HTR-8/SVneo (cell line): ENCODE results near the gene BRK1.
"Not testable (repeated sequence)": the region's sequence is repeated elsewhere in the genome, so short reads cannot be mapped to it uniquely, and the experiment has no call there.

ENCODE experiments used
- DNase-seq: peaks from one replicate; pipeline ENCODE4 v3.0.0; 2011; ENCODE audit warnings: low spot score, mixed read lengths; ENCODE audit not compliant: insufficient read length
- FAIRE-seq: peaks from 2 replicates; lab custom pipeline; 2011; peaks lifted over from hg19 to GRCh38; lab: Jason Lieb, UNC

Gene BRK1

GRCh38 chr3:10140996-10141546, 25.6 kb downstream of the BRK1 start:
- FAIRE-seq (no peak), DNase-seq (no peak)

DNA sequence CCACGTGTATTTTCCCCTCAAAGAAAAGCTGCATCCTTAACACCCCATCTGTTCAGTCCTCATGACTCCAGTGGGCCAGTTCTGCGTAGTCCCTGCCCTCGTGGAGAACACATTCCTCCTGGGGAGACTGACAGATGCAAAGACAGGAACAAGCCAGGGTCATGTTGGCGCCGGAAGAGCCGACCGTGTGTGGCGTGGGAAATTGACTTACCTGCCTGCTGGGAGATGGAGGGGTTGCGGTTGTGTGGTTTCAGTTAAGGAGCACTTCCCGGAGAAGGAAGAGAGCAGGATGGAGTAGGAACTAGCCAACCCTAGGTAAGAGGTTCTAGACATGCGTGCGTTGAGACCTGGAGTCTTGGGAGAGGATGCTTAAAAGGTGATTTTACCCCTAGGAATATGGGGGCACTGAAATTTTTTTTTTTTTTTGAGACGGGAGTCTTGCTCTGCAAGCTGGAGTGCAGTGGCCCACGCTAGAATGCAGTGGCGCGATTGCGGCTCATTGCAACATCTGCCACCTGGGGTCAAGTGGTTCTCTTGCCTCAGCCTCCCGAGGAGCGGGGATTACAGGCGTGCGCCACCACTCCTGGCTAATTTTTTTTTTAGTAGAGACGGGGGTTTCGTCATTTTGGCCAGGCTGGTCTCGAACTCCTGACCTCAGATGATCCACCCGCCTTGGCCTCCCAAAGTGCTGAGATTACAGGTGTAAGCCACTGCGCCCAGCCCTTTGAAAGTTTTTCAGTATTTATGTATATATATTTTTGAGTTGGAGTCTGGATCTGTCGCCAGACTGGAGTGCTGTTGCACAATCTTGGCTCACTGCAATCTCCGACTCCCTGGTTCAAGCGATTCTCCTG, 27.5 kb downstream of the BRK1 start:
- DNase-seq: no peak
- no peak for FAIRE-seq

DNA sequence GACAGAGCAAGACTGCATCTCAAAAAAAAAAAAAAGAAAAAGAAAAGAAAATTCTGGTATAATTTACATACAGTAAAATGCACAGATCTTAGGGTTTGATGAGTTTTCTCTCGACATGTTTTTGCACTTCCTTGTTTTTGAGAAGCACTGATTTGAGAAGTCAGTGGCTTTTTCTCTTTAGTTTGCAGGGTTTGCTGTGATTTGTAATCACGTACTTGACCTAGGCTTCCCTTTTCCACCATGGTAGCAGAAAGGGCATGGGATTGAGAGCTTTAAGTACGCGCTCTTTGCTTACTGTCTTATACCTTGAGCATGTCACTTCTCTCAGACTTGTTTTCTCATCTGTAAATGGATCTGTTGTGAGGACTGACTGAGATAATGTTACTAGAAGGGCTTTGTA, 30.2 kb downstream of the BRK1 start:
- DNase-seq (no peak), FAIRE-seq (no peak)

GRCh38 chr3:10149226-10149625, 33.8 kb downstream of the BRK1 start:
- DNase-seq (no peak), FAIRE-seq (no peak)

GRCh38 chr3:10150987-10151386, 35.5 kb downstream of the BRK1 start:
- DNase-seq (no peak), FAIRE-seq (no peak)

- no peak for FAIRE-seq
- no peak for DNase-seq
These were observed 39.1 kb downstream of the BRK1 start for GRCh38 chr3:10154335-10155122.

- no peak for FAIRE-seq
- no peak for DNase-seq
These were observed 39.6 kb downstream of the BRK1 start for GRCh38 chr3:10155123-10155472.

DNA sequence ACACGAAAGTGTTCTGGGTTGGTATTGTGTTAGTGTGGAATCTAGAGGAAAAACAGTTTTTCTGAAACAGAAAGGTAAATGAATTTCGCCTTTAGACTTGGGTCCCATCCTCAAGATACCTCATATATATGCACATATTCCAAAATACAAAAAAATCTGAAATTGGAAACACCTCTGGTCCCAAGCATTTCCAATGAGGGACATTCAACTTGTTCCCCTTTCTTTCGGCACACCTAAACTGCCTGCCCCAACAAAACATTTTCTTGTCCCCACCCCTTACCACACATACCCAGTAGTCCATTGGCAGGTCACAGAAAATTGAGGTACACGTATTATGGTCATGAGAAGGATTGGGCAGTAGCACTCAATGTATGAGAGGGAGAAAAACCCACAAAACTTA, 40.2 kb downstream of the BRK1 start:
- FAIRE-seq: no peak

DNA sequence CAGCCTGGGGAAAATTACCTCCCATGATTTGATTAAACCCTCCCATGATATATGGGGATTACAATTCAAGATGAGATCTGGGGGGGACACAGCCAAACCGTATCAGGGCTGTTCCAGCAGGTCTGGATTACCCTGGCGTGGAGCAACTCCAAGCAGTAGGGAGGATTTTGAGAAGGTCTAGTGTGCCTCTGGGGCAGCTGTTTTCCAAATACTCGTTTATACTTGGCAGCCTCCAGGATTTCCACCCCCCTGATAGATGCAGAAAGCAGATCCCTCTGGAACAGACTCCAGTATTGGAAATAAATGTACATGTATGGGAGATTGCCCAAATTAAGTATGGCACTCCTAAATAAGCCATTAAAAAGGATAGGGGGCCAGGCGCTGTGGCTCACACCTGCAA, 41.6 kb downstream of the BRK1 start:
- no peak for FAIRE-seq

More for the DNA sequence above, 40.2 kb downstream of the BRK1 start:
- DNase-seq: no peak

GRCh38 chr3:10158555-10158954, 43.1 kb downstream of the BRK1 start:
- not testable (repeated sequence) for FAIRE-seq, DNase-seq

More for the DNA sequence above, 41.6 kb downstream of the BRK1 start:
- DNase-seq: no peak

- FAIRE-seq (no peak), DNase-seq (no peak)
These were observed 44.9 kb downstream of the BRK1 start for GRCh38 chr3:10160346-10160745.

DNA sequence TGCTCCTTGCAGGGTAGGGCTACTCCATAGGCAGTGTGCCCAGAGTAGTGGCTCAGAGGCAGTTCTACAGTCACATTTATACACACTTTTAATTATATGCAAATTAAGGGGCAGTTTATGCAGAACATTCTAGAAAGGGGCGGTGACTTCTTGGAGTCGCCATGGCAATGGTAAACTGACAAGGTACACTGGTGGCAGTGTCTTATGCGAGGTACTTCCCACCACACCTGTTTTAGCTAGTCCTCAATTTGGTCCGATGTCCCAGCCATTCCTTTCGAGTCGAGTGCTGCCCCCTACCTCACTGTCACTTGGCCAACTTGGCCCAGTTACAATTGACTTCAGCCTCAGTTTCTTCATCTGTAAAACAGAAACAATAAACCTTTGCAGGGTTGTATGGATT, 45.5 kb downstream of the BRK1 start:
- FAIRE-seq (no peak), DNase-seq (no peak)

GRCh38 chr3:10162185-10162584, 46.7 kb downstream of the BRK1 start:
- DNase-seq (no peak), FAIRE-seq (no peak)

GRCh38 chr3:10164201-10164545, 48.7 kb downstream of the BRK1 start:
- FAIRE-seq: not testable (repeated sequence)

DNA sequence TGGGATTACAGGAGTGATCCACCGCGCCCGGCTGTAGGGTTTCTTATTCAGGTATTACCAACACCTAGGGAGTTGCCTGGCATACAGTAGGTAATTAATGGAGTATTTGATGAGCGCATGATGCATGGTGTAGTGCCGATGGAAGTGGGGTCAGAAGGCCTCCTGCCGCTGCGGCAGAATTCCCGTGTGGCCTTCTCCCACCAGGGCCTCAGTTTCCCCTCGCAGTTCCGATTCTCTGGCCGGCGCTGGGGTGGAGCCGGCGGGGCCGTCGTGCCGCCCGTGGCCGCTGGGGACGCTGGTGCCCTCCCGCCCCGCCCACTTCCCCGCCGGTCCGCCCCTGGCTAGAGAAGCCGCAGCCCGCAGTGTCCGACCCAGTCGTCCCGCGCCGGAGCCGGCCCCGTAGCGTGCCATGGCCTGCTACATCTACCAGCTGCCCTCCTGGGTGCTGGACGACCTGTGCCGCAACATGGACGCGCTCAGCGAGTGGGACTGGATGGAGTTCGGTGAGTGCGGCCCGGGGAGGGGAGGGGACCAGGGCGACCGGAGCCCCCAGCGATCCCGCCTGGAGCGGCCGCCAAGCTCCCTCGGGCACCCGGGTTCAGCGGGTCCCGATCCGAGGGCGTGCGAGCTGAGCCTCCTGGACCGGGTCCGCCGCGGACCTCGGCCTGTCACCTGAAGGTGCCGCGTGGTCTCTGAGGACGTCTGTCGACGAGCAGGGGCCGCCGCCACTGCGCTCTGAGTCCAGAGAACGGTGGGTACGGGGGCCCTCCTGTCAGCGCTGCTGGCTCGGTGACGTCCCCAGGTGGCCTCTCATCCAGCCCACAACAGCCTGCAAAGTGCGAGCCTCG, 49.3 kb downstream of the BRK1 start, which contains the start of gene IRAK2:
IRAK2 (plus strand) TSS at position 374 of the 848 bp plus-strand sequence; CDS start at position 410, 36 bp downstream.
- peak; percentile 73 for DNase-seq
- FAIRE-seq: no peak

More at GRCh38 chr3:10164201-10164545, 48.7 kb downstream of the BRK1 start:
- not testable (repeated sequence) for DNase-seq

GRCh38 chr3:10166213-10166604, 50.7 kb downstream of the BRK1 start:
- FAIRE-seq: no peak
- DNase-seq: no peak

- FAIRE-seq (no peak), DNase-seq (no peak)
These were observed 53.6 kb downstream of the BRK1 start for GRCh38 chr3:10169000-10169496.

DNA sequence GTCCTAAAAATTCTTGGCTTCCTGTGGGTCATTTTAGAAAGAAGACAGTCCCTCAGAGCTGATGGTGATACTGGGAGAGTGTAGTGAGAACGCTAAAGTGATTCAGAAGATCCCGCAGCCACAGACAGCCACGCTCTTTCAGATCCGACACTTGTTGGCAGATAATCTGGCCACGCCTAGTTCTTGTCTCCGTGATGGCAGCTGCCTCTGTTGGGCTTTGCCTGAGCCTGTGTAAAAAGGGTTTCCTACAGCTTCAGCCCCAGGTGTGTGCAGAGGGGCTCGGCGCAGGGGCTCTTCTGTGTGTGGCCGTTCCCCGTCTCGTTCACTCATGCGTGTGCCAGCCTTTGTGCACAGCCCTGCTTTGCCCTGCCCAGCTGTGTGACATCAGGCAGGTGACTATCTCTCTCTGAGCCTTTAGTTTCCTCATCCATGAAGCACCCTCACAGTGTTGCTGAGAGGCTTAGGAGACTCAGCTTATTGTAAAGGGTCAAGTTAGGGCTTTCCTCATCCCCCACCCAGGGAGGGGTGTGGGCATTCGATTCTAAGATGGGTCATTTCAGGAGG, 55.5 kb downstream of the BRK1 start:
- FAIRE-seq (no peak), DNase-seq (no peak)

DNA sequence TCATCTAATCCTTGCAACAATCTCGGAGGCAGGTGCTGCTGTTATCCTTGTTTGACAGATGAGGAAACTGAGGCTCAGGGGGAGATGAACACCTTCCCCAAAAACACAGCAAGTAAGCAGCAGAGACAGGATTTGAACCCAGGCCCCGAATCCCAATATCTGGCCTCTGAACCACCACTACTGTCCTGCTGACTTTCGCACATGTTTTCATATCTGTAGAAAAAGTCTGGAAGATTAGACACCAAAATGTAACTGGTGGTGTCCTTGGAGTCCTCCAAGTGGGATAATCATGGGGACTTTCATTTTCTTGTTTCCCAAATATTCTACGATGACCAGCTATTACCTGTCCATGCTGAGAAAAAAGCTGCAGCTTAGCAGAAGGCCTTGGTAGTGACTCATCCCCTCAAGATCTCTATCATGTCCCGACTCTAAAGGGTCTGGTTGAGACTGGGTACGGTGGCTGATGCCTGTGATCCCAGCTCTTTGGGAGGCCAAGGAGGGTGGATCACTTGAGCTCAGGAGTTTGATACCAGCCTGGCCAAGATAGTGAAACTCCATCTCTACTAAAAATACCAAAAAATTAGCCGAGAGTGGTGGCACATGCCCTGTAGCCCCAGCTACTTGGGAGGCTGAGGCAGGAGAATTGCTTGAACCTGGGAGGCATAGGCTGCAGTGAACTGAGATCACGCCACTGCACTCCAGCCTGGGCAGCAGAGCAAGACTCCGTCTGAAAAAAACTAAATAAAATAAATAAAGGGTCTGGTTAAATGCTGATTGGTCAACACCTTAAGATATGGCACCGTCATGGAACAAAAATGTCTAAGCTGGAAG, 57.8 kb downstream of the BRK1 start:
- no peak for FAIRE-seq
- peak; percentile 38 for DNase-seq
